Renal pelvis (tissue), 4 donors: ENCODE measurements around the gene ZNF280B. TPM values are rescaled to one million over a fixed set of nuclear protein-coding genes. Genes with fewer than 3 reads are reported as not detected.
A peak's percentile ranks its signal among the peaks of the same experiment; 100 is the strongest.
"Not testable (repeated sequence)": the region's sequence is repeated elsewhere in the genome, so short reads cannot be mapped to it uniquely, and the experiment has no call there.

Source experiments
- DNase-seq: peaks from one replicate; pipeline ENCODE4 v3.0.0-alpha.2; 2013
- polyA plus RNA-seq, 3 donors: library from polyadenylated mRNA; unstranded; fragments of 120-200 nt; gene quantifications; one replicate each; pipeline ENCODE4 v1.2.1, GENCODE V29; 2013; ENCODE audit not compliant: insufficient read length in 3 of 3

Gene ZNF280B
- polyA plus RNA-seq, 3 donors, result 3.6 to 5.2 (median 4.6) TPM

DNA sequence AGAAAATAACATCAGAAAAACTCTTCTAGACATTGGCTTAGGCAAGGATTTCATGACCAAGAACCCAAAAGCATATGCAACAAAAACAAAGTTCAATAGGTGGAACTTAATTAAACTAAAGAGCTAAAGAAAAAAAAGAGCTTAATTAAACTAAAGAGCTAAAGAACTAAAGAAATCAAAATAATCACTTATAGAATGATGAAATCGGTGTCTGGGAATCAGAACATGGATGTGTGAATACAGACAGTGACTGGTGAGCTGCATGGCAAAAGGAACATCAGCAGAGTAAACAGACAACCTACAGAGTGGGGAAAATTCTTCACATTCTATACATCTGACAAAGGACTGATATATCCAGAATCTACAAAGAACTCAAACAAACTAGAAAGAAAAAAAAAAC, 41.4 kb downstream of the ZNF280B start:
- no peak for DNase-seq

- no peak for DNase-seq
These were observed 42.8 kb downstream of the ZNF280B start for GRCh38 chr22:22465782-22466181.

DNA sequence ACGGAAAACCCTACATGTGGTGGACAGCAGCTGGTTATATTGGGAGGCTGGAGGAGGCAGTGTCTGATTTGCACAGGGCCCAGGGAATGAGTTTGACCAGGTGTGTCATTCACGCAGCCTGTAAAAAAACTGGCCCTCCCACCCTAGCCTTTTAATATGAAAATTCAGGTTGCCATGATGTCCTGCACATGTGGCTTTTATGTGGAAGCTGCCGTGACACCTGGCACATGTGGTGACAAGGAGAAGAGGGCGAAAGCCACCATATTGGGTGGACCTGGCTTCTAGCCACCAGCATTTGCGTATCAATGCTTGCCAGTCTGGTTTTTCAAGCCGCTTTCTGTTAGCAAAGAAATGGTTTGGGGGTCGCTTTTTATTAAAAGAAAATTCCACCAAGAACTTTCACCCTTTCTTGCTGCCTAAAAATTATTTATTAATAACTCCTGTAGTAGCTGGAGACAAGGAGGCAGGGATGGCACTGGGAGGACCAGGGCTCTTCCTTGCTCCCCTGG, 43.4 kb downstream of the ZNF280B start:
- no peak for DNase-seq

- no peak for DNase-seq
These were observed 43.9 kb downstream of the ZNF280B start for GRCh38 chr22:22464541-22465054.

DNA sequence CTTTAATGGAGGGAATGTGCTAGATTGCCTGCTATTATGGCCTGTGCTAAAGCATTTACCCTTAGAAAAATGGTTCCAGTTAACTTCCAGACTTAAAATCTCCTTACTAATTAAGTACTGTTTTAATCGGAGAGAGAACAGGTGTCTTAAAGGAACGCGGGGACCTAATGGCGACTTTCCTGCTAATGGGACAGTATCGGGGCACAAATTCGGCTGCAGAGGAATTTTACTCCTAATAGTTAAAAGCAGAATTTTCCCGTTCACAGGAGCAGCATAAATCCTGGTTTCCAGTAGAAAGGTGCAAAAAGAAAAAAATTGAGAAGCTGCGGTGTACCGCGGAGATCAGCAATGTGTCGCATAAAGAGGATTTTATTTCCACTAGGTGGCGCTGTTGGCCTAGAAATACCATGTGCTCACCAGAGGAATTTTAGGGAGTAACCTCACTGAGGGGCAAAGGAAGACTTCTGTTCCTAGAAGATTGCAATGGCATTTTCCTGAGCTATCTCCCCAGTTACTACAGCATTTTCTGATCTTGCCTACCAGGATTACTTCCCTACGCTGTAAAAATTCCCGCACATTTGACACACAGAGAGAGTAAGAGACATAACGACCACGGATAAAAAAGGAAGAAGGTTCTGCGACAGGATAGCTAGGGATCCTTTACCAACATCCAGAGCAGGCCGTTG, 44.5 kb downstream of the ZNF280B start:
- DNase-seq, result peak; percentile 76

GRCh38 chr22:22462813-22463567, 45.6 kb downstream of the ZNF280B start:
- DNase-seq, result no peak

GRCh38 chr22:22461583-22461982, 47.0 kb downstream of the ZNF280B start:
- DNase-seq, result no peak

GRCh38 chr22:22461111-22461510, 47.4 kb downstream of the ZNF280B start:
- no peak for DNase-seq

- no peak for DNase-seq
These were observed 47.9 kb downstream of the ZNF280B start for GRCh38 chr22:22460635-22461034.

- no peak for DNase-seq
These were observed 48.5 kb downstream of the ZNF280B start for GRCh38 chr22:22460060-22460459.

- DNase-seq, result no peak
These were observed 49.5 kb downstream of the ZNF280B start for GRCh38 chr22:22458896-22459588.

GRCh38 chr22:22458387-22458786, 50.2 kb downstream of the ZNF280B start:
- DNase-seq, result no peak

GRCh38 chr22:22454997-22455396, 53.5 kb downstream of the ZNF280B start:
- DNase-seq, result no peak

GRCh38 chr22:22452996-22453686, 55.4 kb downstream of the ZNF280B start:
- DNase-seq, result no peak

- DNase-seq, result no peak
These were observed 56.3 kb downstream of the ZNF280B start for GRCh38 chr22:22452211-22452610.

- DNase-seq, result peak; percentile 7
These were observed 58.2 kb downstream of the ZNF280B start for GRCh38 chr22:22450343-22450839.

- DNase-seq, result no peak
These were observed 58.7 kb downstream of the ZNF280B start for GRCh38 chr22:22449819-22450218.

DNA sequence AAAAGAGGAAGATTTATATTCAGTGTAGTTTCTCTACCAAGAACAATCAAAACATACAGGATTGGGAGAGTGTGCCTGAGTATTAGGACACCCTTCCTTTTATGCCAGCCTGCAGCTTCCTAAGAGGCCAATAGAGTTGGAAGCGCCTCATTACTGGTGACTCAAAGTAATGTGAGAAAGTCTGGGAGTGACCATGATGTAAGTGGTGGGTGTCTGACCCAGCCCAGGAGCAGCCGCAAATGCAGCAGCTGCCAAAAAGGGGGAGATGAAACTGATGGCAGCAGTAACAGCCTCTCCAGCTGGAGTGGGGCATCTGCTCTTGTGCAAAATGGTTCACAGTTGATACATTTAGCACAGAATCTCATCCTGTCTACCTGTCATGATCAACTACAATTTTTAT, 62.0 kb downstream of the ZNF280B start:
- no peak for DNase-seq

GRCh38 chr22:22444007-22444589, 64.4 kb downstream of the ZNF280B start:
- DNase-seq, result not testable (repeated sequence)

DNA sequence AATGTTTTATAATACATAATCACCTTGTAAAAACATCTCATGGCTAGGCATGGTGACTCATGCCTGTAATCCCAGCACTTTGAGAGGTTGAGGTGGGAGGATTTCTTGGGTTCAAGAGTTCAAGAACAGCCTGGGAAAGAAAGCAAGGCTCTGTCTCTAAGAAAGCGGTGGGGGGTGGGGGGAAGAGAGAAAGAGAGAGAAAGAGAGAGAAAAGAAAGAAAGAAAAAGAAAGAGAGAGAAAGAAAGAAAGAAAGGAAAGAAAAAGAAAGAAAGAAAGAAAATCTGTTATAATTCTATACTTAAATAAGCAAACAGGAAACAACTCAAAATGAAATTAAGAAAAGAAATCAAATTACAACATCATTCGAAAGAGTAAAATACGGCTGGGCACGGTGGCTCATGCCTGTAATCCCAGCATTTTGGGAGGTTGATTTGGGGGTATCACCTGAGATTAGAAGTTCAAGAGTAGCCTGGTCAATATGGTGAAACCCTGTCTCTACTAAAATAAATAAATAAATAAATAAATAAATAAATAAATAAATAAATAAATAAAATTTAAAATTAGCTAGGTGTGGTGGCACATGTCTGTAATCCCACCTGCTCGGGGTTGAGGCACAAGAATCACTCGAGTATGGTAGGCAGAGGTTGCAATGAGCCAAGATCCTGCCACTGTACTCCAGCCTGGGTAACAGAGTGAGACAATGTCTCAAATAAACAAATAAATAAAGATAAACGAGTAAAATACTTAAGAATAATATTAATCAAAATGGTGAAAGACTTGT, 65.4 kb downstream of the ZNF280B start:
- DNase-seq, result no peak
